EL (cell line): ENCODE measurements around the gene RPL12.
A peak's percentile ranks its signal among the peaks of the same experiment; 100 is the strongest.

Experiments used
- DNase-seq: peaks from one replicate; pipeline ENCODE4 v3.0.0-alpha.2; 2016

Gene RPL12

DNA sequence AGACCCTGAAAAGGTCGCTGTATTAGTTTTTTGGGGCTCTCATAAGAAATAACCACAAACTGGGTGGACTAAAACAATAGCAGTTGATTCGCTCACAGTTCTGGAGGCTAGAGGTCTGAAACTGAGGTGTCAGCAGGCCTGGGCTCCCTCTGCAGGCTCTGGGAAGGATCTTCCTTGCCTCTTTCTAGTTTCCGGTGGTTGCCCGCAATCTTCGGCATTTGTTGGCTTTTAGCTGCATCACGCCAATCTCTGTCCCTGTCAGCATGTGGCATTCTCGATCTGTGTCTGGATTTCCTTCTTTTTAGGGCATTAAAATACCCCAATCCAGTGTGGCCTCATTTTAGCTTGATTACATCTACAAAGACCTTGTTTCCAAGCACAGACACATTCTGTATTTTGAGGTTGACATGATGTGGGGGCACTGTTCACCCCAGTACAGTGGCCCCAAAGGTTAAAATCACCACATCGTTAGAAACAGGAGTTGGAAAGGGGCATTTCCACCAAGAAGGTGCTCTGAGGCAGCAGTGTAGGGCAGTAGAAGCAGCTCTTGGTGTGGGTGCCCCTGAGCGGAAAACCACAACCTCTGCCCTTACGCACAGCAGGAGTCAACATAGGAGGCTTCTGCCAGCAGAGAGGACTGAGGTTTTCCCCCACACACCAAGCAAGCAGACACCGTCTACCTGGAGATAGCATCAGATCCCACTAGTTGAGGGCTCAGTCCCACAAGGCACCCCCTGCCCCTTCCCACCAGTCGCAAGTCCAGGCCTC, 13.5 kb downstream of the RPL12 start:
- no peak for DNase-seq

DNA sequence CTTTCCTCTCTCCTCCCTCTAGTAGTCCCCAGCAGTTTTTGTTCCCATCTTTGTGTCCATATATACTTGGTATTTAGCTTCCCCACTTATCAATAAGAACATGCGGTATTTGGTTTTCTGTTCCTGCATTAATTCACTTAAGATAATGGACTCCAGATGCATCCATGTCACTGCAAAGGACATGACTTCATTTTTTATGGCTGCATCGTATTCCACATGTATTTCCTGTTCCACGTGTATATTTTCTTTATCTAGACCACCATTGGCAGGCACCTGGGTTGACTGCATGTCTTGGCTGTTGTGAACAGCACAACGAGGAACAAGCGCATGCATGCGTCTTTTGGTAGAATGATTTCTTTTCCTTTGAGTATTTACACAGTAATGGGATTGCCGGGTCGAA, 20.8 kb downstream of the RPL12 start:
- no peak for DNase-seq

DNA sequence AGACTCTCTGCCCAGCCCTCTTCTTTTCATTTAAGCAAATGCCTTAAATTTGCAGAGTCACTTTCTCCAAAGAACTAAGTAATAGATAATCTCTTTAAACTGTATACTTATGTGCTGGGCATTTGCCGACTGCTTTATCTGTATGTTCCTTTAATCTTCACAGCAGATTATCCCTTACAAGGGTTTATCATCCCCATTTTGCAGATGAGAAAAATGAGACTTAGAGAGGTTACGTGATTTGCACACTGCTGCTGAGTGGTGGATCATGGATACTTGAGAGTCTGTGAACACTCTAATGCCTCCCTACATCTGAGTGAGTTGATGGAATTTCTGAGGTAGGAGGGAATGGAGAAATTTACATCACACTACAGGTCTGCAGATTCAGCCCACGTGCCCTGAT, 22.9 kb downstream of the RPL12 start:
- DNase-seq = no peak

DNA sequence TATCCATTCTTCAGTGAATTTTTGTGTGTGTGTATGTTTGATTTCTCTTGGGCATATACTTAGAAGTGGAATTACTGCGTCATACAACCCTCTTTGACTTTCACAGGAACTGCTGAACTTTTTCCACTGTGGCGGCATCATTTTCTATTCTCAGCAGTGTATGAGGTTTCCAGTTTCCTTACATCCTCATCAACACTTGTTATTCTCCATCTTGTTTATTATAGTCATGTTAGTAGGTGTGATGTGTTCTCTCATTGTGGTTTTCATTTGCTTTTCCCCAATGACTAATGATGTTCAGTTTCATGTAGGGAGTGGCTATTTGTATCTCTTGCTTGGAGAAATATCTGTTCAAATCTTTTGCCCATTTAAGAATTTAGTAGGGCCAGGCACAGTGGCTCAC, 24.4 kb downstream of the RPL12 start:
- DNase-seq = no peak

DNA sequence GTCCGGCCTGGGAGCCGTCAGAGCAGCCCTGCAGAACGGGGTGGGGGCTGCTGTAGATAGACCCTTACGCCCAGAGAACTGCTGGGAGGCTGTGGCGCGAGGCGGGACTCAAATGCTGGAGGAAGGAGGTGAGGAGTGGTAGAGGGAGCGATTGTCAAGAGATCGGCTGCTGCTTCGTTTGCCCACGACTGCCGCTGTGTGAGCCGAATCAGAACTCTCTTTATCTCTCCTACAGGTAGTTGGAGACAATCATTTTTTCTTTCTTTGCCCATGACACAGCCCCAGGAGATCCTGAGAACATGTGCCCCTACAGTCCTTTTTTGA, 26.6 kb downstream of the RPL12 start:
- DNase-seq = peak; percentile 17

DNA sequence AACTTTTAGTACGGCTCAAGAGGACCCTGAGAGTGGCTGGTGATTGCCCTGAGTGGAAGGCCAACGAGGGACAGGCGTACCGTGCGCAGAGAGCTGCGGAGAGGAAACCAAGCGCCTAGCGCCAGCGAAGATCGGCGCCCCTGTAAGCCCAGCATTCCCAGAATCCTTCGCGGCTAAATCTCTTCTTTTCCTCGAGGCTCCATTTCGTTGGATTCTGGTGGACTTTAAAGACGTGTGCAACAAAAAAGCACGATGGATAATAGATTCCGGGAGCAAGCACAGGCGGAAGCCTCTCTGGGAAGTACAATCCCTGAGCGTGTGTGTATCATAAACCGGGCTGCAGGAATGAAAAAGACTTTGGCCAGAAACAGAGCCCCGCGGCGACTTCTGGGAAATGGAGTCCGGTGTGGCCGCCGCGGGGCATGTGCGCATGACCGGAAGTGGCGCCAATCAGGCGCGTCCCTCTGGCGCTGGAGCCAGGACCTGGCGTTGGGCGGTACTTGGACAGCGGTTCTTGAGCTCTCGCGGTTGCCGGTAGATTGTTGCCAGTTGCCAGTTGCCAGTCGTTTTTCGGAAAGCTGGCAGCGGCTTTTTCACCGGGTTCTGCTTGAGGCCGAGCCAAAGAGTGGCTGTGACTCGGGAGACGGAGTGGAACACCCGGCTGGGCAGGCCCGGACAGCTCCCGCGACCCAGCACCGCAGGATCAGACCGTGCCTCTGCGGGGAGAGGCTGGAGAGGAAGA, 27.1 kb downstream of the RPL12 start, which contains the start of gene ZNF79:
Gene ZNF79 (plus strand): TSS at position 449 of the 742 bp plus-strand sequence. CDS start 406 bp downstream, outside the sequence.
- DNase-seq = peak; percentile 90

DNA sequence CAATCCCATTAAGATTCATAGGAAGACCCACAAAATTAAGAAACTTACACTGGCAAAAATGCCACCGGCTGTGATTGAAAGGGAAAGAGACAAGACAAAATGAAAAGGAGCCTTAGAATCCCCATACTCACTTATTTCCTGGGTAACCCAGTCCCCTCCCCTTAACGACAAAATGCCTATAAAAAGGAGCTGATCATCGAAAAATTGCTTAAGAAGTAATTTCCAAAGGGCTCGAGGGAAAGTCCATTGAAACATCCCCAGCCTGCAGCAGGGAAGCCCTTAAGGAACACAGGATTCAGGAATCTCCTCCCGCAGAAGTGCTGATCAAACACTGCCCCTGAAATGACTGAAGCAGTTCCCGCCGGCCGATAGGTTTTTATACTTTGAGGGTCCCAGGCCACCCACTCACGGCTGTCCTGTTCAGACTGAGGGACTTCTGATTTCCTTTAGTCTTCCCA, 27.7 kb downstream of the RPL12 start:
- no peak for DNase-seq

DNA sequence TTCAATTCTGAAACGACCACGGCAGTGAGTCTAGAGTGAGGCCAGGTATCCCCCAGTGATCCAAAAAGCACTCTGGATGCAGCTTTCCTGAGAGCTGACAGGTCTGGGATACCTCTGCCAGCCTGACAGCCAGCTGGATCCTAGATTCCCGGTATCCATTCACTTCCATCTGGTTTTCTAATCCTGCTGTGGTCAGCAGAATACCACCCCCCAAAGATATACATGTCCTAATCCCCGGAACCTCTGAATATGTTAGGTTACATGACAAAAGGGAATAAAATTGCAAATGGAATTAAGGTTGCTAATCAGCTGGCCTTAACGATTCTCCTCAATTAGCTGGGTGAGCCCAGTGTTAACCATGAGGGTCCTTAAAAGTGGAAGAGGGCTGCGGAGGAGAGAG, 28.4 kb downstream of the RPL12 start:
- DNase-seq = no peak

DNA sequence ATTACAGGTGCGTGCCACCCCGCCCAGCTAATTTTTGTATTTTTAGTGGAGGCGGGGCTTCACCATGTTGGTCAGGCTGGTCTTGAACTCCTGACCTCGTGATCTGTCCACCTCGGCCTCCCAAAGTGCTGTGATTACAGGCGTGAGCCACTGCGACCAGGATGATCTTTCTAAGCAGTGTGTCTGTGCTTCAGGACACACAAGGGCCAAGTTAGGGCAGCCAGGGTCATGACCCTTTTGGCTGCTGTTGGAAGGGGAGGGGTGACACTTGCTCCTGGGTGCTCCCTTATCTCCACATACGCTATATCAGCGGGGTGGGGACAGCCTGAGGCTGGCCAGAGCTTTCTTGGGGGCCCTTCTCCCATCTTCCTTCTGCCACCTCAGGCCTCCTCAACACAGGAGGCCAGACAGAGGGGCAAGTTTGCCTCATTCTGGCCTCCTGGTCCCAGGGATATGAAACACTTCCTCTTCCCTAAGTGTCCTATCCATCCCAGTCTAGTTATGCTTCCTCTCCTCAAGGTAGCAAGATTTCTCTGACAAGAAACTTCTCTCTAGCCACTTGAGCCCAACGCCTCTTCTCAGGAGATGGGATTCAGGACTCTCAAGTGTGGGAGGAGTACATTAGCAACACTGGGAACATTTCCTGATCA, 28.9 kb downstream of the RPL12 start:
- DNase-seq = no peak

DNA sequence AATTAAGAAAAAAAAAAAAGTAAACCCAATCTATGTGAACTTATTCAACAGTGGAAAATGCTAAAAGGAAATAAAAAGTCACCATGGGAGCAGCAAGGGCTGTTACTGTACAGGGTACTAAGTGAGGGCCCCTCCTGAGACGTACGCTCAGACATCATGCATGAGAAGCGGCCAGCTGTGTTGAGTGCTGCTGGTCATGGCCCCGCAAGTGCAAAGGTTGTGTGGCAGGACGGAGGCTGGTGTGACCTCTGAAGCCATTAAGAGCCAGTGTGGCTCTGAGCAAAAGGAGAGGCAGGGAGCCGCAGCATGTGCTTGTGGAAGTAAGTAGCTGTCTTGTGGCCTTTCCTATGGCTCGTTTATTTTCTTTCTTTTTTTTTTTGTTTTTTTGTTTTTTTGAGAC, 30.1 kb downstream of the RPL12 start:
- DNase-seq = no peak

DNA sequence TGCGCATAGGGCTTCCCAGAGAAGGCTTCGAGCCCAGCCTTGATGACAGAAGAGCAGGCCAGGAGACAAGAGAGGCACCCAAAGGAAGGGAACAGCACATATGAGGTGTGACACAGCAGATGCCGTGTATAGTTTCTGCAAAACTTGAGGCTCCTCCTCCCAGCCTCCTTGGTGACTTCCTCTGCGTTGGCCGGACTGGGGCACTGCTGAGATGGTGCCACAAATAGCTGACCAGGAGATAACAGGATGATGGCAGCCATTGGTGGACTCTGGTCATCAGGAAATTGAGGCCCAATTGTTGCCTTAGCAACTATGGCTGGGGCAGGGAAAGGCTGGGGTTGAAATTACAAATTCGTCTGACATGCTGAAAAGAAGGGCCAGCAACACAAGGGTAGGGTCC, 31.9 kb downstream of the RPL12 start:
- DNase-seq = no peak

DNA sequence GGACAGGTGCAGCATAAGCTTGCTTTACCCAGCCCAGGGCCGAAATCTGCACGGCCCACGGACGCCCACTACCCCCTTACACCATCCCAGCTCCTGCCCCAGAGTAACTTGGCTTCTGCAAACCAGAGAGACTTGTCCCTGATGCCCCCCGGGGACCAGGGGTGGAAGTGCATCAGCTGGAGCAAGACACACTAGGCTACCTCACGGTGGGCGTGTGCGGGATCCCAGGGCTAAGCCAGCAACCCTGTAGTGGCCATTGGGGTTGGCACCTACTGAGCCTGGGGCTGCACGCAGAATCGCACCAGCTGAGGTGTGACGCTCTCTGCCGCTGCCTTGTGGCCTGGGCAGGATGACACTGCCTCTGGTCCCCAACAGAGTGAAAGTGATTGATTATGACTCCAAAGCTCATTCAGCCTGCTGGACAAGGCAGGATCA, 33.2 kb downstream of the RPL12 start:
- DNase-seq = no peak

DNA sequence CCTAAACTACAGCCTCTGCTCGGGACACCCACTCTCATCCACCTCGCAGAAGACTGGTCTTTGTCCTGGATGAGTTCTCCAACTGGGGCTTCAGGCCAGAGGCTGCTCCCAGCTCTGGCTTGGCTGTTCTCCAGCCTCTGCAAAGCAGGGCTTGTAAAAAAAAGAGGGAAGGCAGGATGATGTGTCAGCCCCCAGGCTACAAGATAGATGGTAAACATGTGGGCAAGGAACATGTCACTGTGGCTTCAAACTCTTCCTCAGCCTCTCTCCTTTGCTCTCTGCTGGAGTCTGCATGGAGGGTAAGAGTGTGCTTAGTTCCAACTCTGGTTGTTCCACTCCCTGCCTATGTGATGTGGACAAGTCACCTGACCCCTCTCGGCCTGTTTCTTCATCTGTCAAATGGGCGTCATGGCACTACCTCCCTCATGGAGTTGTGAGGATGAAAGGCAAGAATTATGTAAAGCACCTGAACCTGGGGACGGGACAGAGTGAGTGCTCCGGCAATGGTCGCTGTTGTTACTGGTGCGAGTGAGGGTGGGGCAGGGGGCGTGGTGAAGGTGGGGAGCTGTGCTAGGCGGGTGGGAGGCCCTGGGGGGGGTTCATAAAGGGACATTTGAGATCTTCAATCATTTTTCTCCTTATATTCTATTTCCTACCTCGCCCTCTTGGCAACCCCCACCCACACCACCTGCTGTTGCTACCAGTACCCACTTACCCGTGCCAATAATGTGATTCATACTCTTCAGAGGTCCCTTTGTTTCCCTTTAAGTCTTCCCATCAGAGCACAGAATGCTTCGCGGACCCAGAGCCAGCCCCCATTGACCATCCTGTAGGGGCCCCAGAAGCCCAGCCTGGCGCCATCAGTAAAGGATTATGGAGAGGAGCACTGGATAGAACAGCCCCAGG, 33.8 kb downstream of the RPL12 start:
- peak; percentile 97 for DNase-seq

DNA sequence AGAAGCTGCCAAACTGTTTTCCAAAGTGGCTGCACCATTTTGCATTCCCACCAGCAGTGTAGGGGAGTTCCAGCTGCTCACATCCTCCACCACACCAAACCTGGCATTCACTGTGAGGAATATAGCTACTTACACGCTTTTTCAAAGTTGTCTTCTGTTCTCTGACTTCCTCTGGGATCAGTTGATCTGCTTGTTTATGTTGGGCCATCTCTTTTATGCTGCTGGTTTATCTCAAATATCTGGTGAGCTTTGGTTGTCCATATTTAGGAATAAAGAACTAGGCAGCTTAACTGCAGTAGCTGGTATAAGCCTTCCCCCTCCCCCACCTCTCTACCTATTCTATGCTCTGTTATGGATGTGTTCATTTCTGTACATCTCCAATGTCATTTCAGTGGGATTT, 35.5 kb downstream of the RPL12 start:
- DNase-seq = no peak

DNA sequence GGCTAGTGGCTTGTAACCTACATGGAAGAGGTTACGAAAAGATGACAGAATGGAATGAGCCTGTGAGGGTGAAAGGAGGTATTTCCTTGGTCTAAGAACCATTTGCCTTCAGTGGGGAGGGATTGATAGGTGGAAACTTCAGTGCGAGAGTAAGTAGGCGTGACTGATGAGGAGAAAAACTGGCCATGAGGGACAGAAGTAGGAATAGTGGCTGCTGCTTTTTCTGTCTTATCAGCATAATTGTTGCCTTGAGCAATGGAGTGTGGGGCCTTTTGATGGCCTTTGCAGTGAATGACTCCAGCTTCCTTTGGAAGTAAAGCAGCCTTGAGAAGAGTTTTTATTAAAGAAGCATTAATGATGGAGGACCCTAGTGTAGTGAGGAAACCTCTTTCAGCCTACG, 36.1 kb downstream of the RPL12 start:
- no peak for DNase-seq

DNA sequence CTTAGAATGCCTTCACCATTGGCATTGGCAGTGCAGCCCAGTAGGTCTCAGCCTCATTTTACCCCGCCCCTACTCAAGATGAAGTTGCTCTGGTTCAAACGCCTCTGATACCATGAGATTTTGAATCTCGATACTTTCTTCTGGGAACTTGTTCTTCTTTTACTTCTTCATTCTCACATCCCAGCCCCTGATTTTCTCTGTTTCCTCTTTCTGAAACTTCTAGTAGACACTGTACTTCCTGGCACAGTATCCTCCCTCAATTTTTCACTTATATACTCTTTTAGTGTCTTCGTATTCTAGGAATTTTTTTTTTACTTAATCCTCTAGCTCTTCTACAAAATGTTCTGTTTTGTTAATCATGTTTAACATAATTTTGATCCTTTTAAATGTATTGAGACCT, 40.1 kb downstream of the RPL12 start:
- DNase-seq = no peak

DNA sequence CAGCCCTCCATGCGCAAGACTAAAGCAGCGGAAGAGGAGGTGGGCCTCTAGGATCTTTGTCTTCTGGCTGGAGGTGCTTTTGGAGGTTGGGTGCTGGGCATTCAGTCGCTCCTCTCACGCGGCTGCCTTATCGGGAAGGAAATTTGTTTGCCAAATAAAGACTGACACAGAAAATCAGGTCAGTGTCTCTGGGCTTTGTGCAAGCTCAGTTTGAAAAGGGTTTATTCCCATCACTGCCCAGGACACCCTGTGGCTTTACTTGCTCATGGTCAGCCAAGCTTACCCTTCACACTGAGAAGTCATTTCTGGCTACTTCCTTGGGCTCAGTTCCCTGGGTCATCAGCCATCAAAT, 43.7 kb downstream of the RPL12 start:
- no peak for DNase-seq

DNA sequence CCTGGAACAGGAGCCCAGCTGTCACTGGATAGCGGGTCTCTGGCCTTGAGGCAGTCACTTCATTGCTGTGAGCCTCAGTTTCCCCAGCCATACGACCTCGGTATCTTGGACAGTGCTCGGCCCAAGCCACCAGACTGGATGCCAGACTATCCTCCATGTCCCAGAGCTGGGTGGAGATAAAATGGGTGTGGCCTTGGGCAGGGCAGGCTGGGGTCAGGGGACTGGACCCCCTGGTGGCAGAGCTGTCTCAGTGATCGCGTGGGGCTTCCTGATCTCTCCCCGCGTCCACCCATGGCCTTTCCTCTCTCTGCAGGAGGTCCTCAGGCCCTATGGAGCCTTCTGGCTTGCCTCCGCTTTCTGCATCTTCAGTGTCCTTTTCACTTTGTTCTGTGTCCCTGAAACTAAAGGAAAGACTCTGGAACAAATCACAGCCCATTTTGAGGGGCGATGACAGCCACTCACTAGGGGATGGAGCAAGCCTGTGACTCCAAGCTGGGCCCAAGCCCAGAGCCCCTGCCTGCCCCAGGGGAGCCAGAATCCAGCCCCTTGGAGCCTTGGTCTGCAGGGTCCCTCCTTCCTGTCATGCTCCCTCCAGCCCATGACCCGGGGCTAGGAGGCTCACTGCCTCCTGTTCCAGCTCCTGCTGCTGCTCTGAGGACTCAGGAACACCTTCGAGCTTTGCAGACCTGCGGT, 44.3 kb downstream of the RPL12 start:
- no peak for DNase-seq

DNA sequence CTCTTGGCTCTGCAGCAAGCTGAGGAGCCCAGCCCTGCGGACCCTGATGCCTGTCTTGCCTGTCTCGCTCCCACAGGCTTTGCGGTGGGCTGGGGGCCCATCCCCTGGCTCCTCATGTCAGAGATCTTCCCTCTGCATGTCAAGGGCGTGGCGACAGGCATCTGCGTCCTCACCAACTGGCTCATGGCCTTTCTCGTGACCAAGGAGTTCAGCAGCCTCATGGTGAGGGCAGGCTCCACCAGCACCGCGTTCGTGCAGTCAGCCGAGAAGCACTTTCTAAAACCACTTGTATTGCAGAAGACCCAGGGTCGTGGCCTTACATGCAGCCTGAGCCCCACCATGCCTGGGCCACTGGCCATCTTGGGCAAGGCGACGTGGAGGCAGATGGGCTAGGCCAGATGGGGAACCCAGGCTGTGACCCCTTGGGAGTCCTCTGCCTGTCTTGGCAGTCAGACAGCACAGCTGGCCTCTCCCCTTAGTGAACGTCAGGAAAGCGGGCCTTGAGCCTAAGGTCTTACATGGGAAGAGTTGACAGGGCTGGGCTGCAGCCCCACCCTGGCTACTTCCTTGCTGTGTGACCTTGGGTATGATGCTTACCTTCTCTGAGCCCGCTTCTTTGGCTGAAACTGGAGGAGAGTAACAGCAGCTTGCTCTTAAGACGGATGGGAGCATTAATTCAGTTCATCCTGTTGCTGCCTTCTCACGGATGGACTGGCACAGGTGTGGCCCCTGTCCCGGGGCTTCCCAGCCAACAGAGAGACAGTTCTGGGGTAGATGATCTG, 45.7 kb downstream of the RPL12 start:
- no peak for DNase-seq

DNA sequence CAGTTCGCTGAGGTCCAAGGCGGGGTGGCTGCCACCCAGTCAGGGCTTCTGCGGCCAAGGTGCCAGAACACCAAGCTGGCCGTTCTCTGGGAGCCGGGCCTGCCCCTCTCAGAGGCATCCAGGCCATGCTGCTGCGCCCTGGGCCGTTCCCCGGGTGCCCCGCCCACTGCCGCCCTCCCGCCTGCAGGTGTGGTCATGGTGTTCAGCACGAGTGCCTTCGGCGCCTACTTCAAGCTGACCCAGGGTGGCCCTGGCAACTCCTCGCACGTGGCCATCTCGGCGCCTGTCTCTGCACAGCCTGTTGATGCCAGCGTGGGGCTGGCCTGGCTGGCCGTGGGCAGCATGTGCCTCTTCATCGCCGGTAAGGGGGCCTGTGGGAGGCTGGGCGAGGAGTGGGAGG, 46.6 kb downstream of the RPL12 start:
- DNase-seq = no peak

DNA sequence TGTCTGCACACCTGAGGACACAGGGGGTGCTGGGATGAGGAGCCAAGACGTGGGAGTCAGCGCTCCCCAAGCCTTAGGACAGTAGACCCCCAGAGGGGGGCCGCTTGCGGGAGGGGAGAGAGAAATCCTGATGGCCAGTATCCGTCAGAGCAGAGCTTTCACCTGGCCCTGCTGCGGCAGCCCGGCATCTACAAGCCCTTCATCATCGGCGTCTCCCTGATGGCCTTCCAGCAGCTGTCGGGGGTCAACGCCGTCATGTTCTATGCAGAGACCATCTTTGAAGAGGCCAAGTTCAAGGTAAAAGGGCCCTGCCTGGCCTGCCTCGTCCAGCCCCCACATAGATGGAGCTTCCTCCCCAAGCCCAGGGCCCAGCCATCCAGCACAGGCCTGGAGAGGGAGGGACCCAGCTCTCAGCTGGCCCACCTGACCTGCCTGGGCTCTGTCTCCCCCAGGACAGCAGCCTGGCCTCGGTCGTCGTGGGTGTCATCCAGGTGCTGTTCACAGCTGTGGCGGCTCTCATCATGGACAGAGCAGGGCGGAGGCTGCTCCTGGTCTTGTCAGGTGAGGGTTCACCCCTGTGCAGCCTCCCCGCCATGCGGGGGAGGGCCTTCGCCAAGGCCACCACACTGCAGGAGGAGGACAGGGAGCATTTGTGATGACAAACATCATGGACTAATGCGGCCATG, 47.6 kb downstream of the RPL12 start:
- no peak for DNase-seq
